IMR-90 (cell line): ENCODE data around the gene NKRF. TPM values are rescaled to one million over a fixed set of nuclear protein-coding genes. Genes with fewer than 3 reads are reported as not detected.

Experiments
- ATAC-seq: fragments of 200-7000 bp; cut with Tn5 transposase; 2 replicates; pipeline ENCODE4 v1.9.1; 2020; ENCODE audit warnings: low read depth, mild to moderate bottlenecking, moderate library complexity
- BruUV-seq: library from RNA; stranded (reverse); fragments of 400-500 nt; replicated peaks from 2 replicates; lab custom pipeline; 2021; lab: Mats Ljungman, UMichigan
- CTCF ChIA-PET: fragments of 300-600 bp; formaldehyde crosslinking; extraction: SDS; loops from one replicate; lab custom pipeline; 2021; ENCODE audit warnings: antibody characterized with exemption; lab: Yijun Ruan, JAX
- POLR2A ChIA-PET: fragments of 300-600 bp; sonication (Branson Sonifier 250); formaldehyde crosslinking; loops from one replicate; lab custom pipeline; 2022; ENCODE audit warnings: antibody characterized with exemption; ENCODE audit not compliant: unreplicated experiment; lab: Charles Lee
- DNase-seq: peaks from one replicate; pipeline ENCODE4 v3.0.0; 2013
- H2AFZ ChIP-seq: replicated peaks from 2 replicates; pipeline ENCODE3; 2013; ENCODE audit warnings: low read length, mild to moderate bottlenecking; ENCODE audit not compliant: poor library complexity
- H2AK5ac ChIP-seq: 2 replicates; pipeline ENCODE4 v1.6.1; 2013; ENCODE audit warnings: low read depth, low read length, inconsistent platforms
- H2AK9ac ChIP-seq: replicated peaks from 2 replicates; pipeline ENCODE3; 2013; ENCODE audit warnings: mild to moderate bottlenecking, low read depth, low read length, moderate library complexity; ENCODE audit not compliant: poor library complexity
- H2BK120ac ChIP-seq: 2 replicates; pipeline ENCODE4 v1.6.1; 2013; ENCODE audit warnings: low read depth, low read length, inconsistent platforms
- H2BK15ac ChIP-seq: 3 replicates; pipeline ENCODE4 v1.6.1; 2013; ENCODE audit warnings: low read depth, low read length, inconsistent platforms
- H2BK20ac ChIP-seq: 2 replicates; pipeline ENCODE4 v1.6.1; 2013; ENCODE audit warnings: low read depth, mild to moderate bottlenecking, inconsistent platforms, low read length, moderate library complexity
- H2BK5ac ChIP-seq: 2 replicates; pipeline ENCODE4 v1.6.1; 2013; ENCODE audit warnings: mild to moderate bottlenecking, low read depth, low read length, inconsistent platforms; ENCODE audit not compliant: poor library complexity, severe bottlenecking
- H3K14ac ChIP-seq: replicated peaks from 2 replicates; pipeline ENCODE4 v1.6.1; 2013; ENCODE audit warnings: low read depth, low read length, inconsistent platforms
- H3K18ac ChIP-seq: 2 replicates; pipeline ENCODE4 v1.6.1; 2013; ENCODE audit warnings: low read depth, low read length, control low read depth
- H3K23ac ChIP-seq: 2 replicates; pipeline ENCODE4 v1.6.1; 2013; ENCODE audit warnings: low read depth, low read length, inconsistent platforms
- H3K27ac ChIP-seq: 2 replicates; pipeline ENCODE4 v1.5.1; 2013; ENCODE audit warnings: mild to moderate bottlenecking, control low read depth, low read length; ENCODE audit not compliant: insufficient read depth
- H3K27me3 ChIP-seq: 2 replicates; pipeline ENCODE4 v1.6.1; 2013; ENCODE audit warnings: low read length; ENCODE audit not compliant: control insufficient read depth, insufficient read depth
- H3K36me3 ChIP-seq: 2 replicates; pipeline ENCODE4 v1.6.1; 2013; ENCODE audit warnings: low read length, mixed read lengths; ENCODE audit not compliant: control insufficient read depth, insufficient read depth
- H3K4ac ChIP-seq: 2 replicates; pipeline ENCODE4 v1.6.1; 2013; ENCODE audit warnings: low read depth, low read length, inconsistent platforms
- H3K4me1 ChIP-seq: 2 replicates; pipeline ENCODE4 v1.6.1; 2013; ENCODE audit warnings: low read length, mixed read lengths; ENCODE audit not compliant: control insufficient read depth, insufficient read depth
- H3K4me2 ChIP-seq: 2 replicates; pipeline ENCODE4 v1.6.1; 2013; ENCODE audit warnings: low read depth, mild to moderate bottlenecking, control low read depth, low read length, moderate library complexity
- H3K4me3 ChIP-seq: 2 replicates; pipeline ENCODE4 v1.5.1; 2013; ENCODE audit warnings: low read depth, mild to moderate bottlenecking, control low read depth, low read length, moderate library complexity; ENCODE audit not compliant: insufficient read depth
- H3K56ac ChIP-seq: 2 replicates; pipeline ENCODE4 v1.6.1; 2013; ENCODE audit warnings: low read length, inconsistent platforms; ENCODE audit not compliant: insufficient read depth; ENCODE audit errors: extremely low read depth
- H3K79me1 ChIP-seq, 2 experiments: 2 replicates each; pipeline ENCODE4 v1.6.1; 2013; ENCODE audit warnings: low read length in 2 of 2, inconsistent platforms in 1 of 2, low read depth in 1 of 2
- H3K9ac ChIP-seq: 2 replicates; pipeline ENCODE4 v1.6.1; 2013; ENCODE audit warnings: low read depth, low read length, control low read depth
- H3K9me1 ChIP-seq: 2 replicates; pipeline ENCODE4 v1.6.1; 2013; ENCODE audit warnings: low read length, inconsistent platforms; ENCODE audit not compliant: insufficient read depth
- H3K9me3 ChIP-seq: 2 replicates; pipeline ENCODE4 v1.6.1; 2013; ENCODE audit warnings: low read length; ENCODE audit not compliant: control insufficient read depth, insufficient read depth
- H4K20me1 ChIP-seq: 2 replicates; pipeline ENCODE4 v1.6.1; 2013; ENCODE audit warnings: low read length, inconsistent platforms; ENCODE audit not compliant: insufficient read depth
- H4K5ac ChIP-seq: 2 replicates; pipeline ENCODE4 v1.6.1; 2013; ENCODE audit warnings: mild to moderate bottlenecking, low read depth, low read length, control low read depth
- H4K8ac ChIP-seq, 2 experiments: 2 replicates each; pipeline ENCODE4 v1.6.1; 2013; ENCODE audit warnings: low read depth in 2 of 2, low read length in 2 of 2, control low read depth in 1 of 2, inconsistent platforms in 1 of 2
- H4K91ac ChIP-seq: 2 replicates; pipeline ENCODE4 v1.6.1; 2013; ENCODE audit warnings: low read depth, low read length, inconsistent platforms; ENCODE audit not compliant: insufficient read depth
- CEBPB ChIP-seq: IDR thresholded peaks from 2 replicates; pipeline ENCODE4 v1.6.1; 2012; ENCODE audit warnings: low read depth, low read length, improper control_type of control experiment
- RCOR1 ChIP-seq: IDR thresholded peaks from 2 replicates; pipeline ENCODE4 v1.6.1; 2012; ENCODE audit warnings: mild to moderate bottlenecking, low read length, improper control_type of control experiment; ENCODE audit not compliant: insufficient replicate concordance
- WGBS, 2 experiments: methylation state at CpG; one replicate each; pipeline versions ENCODE4 v1.1.5 to v1.1.7; 2013; ENCODE audit warnings: missing lambda C conversion rate in 2 of 2; ENCODE audit not compliant: insufficient read length in 1 of 2; ENCODE audit errors: extremely low coverage in 2 of 2; 5-methylcytosine and 5-hydroxymethylcytosine counted together
- dilution Hi-C: fragments of 300-500 bp; cut with HindIII; formaldehyde crosslinking; loops from one replicate; pipeline ENCODE4 v1.14.3; 2018; ENCODE audit warnings: low sequenced_read_pairs; ENCODE audit not compliant: unreplicated experiment
- in situ Hi-C: fragments of 300-500 bp; cut with MboI; formaldehyde crosslinking; loops from 3 replicates; pipeline ENCODE4 v1.14.3; 2019; ENCODE audit warnings: low sequenced_read_pairs, inconsistent platforms, mixed read lengths
- intact Hi-C: fragments of 100-400 bp; cut with micrococcal nuclease; formaldehyde crosslinking; loops from 2 replicates; pipeline ENCODE4 v1.10.0; 2022
- polyA plus RNA-seq, 3 experiments: library from polyadenylated mRNA; depleted of rRNA; stranded (reverse); fragments of >200 nt; gene quantifications; 2 replicates each; pipeline ENCODE4 v1.2.3, GENCODE V29; 2012; ENCODE audit warnings: low replicate concordance in 1 of 3
- total RNA-seq: library from RNA; depleted of rRNA; stranded (reverse); fragments of >200 nt; gene quantifications from 2 replicates; pipeline ENCODE4 v1.2.3, GENCODE V29; 2012

NKRF gene
- total and polyA plus RNA-seq, 2 of the 4 experiments (the other 2 are of a cell fraction) = 2.2 to 4.1 TPM

- H4K20me1 ChIP-seq = no peaks in the 10 kb centered on the region
- intact Hi-C loops = no loop called here
- H3K23ac ChIP-seq = no peak overlapping the region
- H2BK15ac ChIP-seq = no peak overlapping the region
- BruUV-seq = no TSS peak
- in situ Hi-C loops = no loop called here
- H3K79me1 ChIP-seq = peaks cover 0 to 3% of the 10 kb centered on the region in 2 experiments; a peak in 2 of 4 replicates
- peaks cover 7% of the 10 kb centered on the region; the same call in 1 of the 2 replicates for H3K36me3 ChIP-seq
- no peak overlapping the region for H2BK120ac ChIP-seq
- H3K4me3 ChIP-seq = no peak overlapping the region
- 0 out of 2 replicates have a peak overlapping the region, but pooled peaks have one; percentile 22 for H3K4me2 ChIP-seq
- no peaks in the 10 kb centered on the region for H3K27me3 ChIP-seq
- ATAC-seq = peak; percentile 82
- no peak overlapping the region for H3K56ac ChIP-seq
- peak overlapping the region; percentile 29; the same call in 1 of the 2 replicates for H3K18ac ChIP-seq
- POLR2A ChIA-PET = no interaction called here
- H2BK20ac ChIP-seq = no peak overlapping the region
- no peak overlapping the region for H2AK9ac ChIP-seq
- no peaks in the 10 kb centered on the region for H3K9me1 ChIP-seq
- WGBS, 2 experiments = no CpG with 5 or more reads among the region's 3 CpGs
- dilution Hi-C loops = no loop called here
- H3K4me1 ChIP-seq = peaks cover 2% of the 10 kb centered on the region; the same call in 1 of the 2 replicates
- H4K5ac ChIP-seq = no peak overlapping the region
- no peak overlapping the region for H3K27ac ChIP-seq
- H2AFZ ChIP-seq = no peak overlapping the region
- CTCF ChIA-PET = no interaction called here
- H3K9me3 ChIP-seq = no peaks in the 10 kb centered on the region
- H2AK5ac ChIP-seq = no peak overlapping the region
- H3K14ac ChIP-seq = no peak overlapping the region
- H2BK5ac ChIP-seq = no peak overlapping the region
- H3K4ac ChIP-seq = no peak overlapping the region
- H4K8ac ChIP-seq = no peak overlapping the region
- no peak overlapping the region for H3K9ac ChIP-seq
- peak; percentile 54 for DNase-seq
- TF ChIP-seq RCOR1 (no peak), CEBPB (peak; percentile 51; the same call in 1 of the 2 replicates)
- H4K91ac ChIP-seq = no peak overlapping the region
These were observed 53.7 kb downstream of the NKRF start for GRCh38 chrX:119552508-119552907.
